Suppressor macrophage (primary cell): Measurements from ENCODE around the gene ARIH1.

Experiments
- DNase-seq, 4 experiments: peaks; one replicate each; pipeline ENCODE4 v3.0.0-alpha.2; 2020 to 2022

ARIH1 gene

DNA sequence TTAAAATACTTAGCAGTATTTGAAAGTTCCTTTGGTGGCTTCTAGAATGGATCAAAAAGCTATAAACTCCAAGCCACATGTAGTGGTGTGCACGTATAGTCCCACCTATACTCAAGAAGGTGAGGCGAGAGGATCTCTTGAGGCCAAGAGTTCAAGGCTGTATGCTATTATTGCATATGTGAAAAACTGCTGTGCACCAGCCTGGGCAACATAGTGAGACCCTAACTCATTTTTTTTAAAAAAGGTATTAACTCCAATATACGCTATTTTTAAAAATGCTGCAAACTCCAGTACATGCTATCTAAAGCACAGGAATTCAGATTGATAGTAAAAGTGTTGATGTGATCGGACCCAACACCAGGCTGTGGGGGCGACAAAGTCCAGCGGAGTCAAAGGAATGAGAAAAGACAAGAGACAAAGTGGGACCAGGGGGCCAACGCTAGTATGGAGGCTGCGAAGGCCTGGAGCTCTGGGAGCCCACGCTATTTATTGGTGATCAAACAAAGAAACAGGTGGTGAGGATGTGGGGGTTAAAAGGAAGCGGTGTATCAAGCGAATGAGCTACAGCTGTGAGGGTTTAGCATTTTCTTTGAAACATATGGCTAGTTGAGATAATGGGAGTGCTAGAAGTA is 66.6 kb downstream of the ARIH1 start:
- DNase-seq, result no peak

DNA sequence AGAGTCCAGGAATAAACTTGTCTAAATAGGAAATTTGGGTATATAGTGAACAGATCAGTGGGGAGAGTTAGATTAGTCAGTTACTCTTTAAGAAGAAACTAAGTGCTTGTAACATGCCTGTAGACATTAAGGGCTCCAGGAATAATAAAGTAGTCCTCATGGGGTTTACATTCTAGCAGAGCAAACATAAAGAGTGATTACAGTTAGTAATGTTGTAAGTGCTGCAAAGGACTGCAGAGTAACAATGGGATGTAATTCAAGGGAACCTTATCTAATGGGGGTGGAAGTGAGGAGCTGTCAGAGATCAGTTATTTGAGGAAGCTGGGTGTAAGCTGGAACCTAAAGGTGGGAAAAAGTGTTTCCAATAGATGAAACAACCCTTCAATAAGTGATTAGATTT is 67.5 kb downstream of the ARIH1 start:
- DNase-seq, result no peak

DNA sequence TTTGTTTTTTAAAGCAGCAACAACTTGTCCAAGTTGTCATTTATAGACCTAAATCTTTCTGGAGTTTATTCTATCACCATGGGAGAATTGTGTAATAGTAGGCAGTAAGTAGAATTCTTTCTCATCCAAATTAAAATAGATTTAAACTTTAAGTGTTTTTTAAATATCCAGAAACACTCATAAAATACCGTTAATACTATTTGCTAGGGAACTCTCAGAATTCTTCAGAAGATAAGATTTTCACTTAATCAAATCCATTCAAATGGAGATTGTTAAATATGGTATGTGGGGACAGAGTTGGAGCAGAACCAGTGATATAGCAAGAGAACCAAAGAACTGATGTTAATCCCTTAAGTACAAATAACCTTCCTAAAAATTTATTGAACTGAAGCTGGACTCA is 71.0 kb downstream of the ARIH1 start:
- no peak for DNase-seq

DNA sequence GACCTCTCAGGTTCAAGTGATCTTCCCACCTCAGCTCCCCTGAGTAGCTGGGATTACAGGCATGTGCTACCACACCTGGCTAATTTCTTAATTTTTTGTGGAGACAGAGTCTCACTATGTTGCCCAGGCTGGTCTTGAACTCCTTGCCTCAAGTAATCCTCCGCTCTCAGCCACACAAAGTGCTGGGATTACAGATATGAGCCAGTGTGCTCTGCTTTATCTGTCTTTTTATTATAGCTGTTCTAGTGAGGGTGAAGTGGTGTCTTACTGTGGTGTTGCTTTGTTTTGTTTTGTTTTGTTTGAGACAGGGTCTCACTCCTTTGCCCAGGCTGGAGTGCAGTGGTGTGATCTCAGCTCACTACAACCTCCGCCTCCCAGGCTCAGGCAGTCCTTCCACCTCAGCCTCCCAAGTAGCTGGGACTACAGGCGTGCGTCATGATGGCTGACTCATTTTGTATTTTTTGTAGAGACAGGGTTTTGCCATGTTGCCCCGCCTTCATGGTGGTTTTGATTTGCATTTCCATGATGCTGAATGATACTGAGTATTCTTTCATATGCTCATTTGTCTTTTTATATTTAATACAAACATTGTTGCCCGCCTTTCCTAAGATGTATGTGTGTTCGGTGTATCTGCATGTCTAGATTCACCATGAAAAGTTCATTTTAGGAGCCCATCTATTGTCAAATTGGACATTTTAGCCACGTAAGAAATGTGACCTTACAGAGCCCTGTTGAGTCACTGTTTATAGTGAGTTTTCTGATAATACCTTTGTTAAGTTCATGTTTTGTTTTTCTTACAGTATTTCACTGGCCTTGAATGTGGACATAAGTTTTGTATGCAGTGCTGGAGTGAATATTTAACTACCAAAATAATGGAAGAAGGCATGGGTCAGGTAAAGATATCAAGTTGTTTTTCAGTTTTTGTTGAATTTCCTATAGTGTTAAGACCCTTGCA is 80.6 kb downstream of the ARIH1 start:
- DNase-seq, result peak in 3 of 4 experiments; percentile 6 to 28 (median 9)

DNA sequence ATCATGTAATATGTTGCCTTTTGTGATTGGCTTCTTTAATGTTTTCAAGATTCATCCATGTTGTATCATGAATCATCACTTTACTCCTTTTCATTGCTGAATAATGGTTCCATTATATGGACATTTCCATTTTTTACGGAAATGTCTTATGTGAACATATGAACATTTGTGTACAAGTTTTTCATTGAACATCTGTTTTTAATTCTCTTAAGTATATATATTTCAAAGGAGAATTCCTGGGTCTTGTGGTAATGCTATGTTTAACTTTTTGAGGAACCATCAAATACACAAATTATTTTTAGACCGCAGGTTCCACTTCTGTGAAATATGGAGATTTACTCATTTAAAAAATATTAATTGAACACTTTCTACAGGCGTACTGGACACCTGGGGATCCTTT is 85.7 kb downstream of the ARIH1 start:
- peak in 2 of 4 experiments; percentile 25 to 27 for DNase-seq

DNA sequence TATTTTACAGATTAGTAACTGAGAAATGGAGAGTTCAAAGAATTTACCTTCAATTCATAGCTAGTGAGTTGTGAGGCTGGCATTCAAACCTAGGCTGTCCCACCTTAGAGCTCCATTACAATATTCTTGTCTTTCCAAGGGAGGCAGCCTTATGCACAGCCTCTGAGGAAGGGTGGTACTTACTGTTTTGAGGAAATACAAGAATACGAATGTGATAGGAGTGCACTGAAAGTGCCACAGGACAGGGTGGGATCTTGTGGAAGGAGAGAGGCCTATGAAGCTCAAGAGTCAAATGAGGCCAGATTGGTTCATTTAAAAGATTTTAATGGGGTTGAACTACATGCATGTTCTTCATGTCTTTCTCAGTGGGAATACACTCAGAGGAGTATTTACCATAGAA is 86.3 kb downstream of the ARIH1 start:
- DNase-seq, result no peak

DNA sequence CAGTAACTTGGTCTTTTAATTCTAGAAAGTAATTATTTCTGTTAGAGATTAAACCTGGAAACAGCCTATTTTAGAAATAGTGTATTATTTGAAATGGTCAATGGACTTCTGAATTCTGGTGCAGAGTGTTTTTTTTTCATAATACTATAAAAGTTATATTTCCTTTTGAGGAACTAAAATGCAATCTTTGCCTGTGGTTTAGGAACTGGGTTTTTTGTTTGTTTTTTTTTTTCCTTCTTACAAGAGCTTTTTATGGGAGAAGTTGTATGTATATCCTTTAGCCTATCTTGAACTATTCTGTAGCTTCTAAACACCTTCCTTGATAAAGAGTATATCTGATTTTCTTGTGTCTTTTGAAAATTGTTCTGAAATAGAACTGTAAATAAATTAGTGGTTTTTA is 88.3 kb downstream of the ARIH1 start:
- peak in 2 of 4 experiments; percentile 51 to 59 for DNase-seq

DNA sequence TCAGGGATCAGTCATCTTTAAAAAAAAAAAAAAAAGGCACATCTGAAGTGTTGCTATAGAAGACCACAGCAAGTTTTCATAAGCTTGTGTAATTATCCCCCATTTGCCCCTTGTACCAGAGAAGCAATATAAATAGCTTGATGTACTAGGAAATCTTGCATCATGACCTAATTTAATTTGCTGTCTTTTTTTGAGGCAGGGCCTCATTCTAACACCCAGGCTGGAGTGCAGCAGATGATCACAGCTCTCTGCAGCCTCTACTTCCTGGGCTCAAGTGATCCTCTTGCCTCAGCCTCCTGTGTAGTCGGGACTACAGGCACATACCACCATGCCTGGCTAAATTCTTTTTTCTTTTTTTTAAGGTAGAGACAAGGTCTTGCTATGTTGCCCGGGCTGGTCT is 88.7 kb downstream of the ARIH1 start:
- DNase-seq, result no peak

DNA sequence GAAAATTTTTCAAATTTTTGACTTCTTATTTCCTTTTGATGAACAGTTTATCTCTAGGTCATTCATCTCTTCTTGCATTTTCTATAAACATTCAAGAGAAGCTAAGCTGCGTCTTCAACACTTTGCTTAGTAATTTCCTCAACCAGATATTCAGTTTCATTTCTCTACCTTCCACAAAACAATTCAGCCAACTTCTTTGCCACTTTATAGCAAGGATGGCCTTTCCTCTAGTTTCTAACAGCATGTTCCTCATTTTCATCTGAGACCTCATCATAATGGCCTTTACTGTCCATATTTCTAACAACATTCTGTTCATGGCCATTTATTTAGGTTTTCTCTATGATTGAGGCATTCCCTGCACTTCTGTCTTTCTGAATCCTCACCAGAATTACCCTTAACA is 90.0 kb downstream of the ARIH1 start:
- DNase-seq, result peak; percentile 11 to 65 (median 35)

DNA sequence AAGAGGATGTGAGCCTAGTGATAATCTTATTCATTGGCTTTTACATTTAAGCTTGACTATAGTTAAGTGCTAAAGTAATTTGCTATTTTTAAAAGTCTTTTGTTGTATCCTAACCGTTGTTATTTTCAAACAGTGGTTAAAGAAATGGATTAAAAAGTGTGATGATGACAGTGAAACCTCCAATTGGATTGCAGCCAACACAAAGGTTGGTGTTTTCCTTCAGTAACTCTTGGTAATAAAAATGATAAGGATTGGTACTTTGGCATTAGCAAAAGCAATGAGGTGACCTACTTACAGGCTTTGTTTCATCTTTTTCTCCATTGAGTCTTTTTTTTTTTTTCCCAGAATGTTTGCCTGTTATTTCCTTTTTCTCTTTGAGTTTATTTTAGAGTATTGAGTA is 92.8 kb downstream of the ARIH1 start:
- DNase-seq, result no peak

DNA sequence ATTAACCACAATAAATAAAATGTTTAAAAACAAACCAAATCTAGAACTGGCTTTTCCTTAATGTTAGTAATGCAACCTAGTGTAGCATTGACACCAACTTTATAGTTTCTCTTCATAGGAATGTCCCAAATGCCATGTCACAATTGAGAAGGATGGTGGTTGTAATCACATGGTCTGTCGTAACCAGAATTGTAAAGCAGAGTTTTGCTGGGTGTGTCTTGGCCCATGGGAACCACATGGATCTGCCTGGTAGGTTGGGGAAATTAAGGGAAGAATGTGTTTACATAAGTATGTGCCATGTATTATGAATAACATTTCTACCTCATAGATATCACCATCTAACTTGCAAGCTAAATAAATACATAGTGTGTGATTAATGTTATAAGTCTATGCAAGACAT is 95.9 kb downstream of the ARIH1 start:
- DNase-seq, result peak in 3 of 4 experiments; percentile 12 to 23 (median 14)

DNA sequence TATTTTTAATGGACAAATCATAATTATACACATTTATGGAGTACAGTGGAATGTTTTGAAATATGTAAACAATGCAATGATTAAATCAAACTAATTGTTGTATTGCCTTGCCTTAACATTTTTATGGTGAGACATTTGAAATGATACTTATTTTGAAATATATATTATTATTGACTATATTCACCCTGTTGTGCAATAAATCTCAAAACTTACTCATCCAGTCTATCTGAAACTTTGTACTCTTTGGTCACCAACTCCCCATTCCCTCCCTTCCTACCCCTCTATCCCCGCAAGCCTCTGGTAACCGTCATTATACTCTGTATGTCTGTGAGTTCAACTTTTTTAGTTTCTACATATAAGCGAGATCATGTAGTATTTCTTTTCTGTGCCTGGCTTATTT is 105.7 kb downstream of the ARIH1 start:
- DNase-seq, result no peak

DNA sequence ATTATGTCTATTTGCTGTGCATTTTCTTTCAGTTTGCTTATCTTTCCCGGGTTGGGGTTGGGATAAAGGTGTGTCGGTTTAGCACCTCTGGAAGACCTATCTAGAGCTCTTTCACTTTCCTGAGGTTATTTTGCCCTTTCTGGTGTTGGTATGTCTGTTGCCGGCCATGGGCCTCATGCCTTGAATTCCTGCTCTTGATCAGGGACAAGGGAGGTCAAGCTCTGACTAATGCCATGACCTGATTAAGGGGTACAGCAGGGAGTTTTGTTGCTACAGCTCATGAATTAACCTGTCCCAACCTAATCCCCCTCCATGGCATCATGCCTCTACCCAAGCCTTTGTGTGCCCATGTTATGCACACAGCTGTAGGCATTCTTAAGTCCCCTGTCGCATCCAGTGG is 109.9 kb downstream of the ARIH1 start:
- no peak for DNase-seq

DNA sequence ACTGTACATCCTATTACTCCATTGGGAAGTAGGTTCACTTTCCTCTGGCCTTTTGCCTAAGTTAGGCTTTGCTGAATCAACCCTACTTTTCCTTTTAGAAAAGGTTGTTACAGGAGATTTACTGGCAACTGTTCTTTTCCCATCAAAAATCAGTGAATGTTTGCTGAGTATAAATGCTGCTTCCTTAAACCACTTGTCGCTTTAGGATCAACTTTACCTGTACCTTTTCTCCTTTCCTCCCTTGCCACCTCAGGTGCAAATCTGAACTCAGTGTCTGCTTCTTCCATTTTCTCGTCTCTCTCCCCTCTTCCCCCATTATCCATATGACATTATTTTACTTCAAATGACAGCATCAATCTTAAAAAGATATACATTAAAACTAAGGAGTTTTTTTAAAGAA is 110.9 kb downstream of the ARIH1 start:
- no peak for DNase-seq

DNA sequence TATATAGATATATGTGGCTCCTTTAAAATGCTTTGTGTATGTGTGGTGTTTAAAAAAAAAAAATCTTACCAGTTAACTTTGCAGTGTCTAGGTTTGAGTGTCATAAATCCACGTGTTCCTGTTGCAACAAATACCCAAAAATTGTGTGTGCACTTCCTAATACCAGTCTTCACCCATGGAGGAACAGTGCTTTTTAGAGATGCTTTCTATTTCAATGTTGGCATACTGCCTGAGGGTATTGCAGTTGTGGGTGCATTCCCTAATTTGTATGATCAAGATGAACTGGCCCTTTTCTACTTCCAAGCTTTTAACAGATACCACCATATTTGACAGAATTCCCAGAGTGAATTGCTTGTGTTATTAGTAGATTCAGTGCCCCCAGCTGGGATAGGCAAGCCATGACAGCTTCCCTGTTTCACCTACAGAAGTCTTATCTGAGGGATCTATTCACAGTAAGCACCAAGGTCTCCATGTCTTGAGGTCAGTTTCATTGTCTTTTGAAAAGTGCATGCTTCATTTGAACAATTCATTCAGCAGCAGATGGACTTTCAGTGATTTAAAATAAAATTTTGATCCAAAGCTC is 111.4 kb downstream of the ARIH1 start:
- DNase-seq, result peak in 3 of 4 experiments; percentile 16 to 23 (median 19)

DNA sequence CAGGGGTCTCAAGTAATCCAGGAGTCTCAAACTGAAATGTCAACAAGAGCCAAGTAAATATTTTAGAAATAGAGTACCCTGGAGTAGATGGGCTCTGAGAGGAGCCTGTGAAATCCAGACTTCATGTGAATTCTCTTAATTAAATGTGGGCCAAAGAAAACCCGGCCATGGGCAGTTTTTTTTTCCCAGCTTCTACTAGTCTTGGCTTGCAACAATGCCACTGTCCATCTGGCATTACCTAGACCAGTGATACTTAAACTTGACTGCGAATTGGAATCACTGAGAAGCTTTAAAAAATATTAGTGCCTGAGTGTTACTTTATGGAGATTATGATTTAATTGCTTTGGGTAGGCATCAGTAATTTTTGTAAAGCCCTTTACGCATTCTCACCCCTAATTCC is 114.0 kb downstream of the ARIH1 start:
- DNase-seq, result no peak

DNA sequence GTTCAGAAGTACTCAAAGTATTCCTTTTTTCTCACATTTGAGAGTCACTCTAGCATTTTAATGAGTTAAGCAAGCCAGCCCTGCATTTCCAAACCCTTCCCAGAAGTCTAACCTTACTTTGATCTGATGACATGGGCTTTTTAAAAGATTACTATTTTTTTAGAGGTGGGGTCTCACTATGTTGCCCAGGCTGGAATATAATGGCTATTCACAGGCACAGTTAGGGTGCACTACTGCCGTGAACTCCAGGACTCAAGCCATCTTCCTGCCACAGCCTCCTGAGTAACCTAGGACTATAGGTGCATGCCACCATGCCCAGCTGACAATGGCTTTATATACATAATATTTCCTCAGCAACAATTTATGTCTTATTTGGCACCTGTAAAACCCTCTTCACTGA is 116.3 kb downstream of the ARIH1 start:
- DNase-seq, result no peak

DNA sequence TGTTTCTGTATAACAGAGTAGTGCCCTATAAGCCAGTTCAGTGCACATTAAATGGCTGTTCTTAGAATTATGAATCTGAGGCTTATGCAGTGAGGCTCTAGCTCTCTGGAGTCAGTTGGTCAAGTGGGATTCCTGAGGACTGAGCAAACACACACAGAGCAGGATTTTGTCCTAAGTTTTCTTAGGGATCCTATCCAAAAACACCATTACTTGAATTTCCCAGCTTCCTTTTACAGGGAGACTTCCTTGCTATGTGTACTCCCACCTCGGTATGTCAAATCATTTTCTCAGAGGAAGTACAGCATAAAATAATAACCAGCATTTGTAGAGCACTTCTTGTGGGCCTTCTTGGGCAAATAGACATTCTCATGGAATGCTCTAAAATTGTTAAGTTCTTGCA is 117.2 kb downstream of the ARIH1 start:
- no peak for DNase-seq

DNA sequence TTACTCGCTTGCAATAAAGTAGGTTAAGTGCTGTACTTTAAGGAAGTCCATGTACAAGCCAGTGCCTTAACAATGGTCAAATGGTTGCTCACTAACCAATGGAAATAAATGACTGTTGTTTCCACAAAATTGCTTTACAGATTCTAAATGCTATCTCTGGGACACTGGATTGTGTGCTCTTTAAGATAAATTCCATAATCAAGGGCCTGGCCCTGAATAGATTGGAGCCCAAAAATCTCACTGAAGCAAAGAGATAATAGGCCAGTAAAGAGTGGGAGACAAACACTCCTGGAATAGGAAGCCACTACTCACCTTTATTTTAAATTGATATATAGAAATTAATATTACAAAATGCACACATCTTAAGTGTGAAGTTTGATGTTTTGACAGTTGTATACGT is 118.0 kb downstream of the ARIH1 start:
- DNase-seq, result no peak

DNA sequence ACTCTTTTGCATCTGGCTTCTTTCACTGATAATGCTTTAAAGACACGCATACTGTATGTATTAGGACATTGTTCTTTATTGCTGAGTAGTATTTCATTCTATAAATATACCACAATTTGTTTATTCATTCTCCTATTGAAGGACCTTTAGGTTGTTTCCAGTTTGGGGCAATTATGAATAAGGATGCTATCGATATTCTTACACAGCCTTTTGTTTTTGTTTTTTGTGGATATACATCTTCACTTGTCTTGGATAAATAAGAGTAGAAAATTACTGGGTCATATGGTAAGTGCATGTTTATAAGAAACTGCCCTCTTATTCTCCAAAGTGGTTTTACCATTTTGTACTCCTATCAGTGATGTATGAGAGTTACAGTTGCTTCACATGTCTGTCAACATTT is 118.5 kb downstream of the ARIH1 start:
- no peak for DNase-seq

DNA sequence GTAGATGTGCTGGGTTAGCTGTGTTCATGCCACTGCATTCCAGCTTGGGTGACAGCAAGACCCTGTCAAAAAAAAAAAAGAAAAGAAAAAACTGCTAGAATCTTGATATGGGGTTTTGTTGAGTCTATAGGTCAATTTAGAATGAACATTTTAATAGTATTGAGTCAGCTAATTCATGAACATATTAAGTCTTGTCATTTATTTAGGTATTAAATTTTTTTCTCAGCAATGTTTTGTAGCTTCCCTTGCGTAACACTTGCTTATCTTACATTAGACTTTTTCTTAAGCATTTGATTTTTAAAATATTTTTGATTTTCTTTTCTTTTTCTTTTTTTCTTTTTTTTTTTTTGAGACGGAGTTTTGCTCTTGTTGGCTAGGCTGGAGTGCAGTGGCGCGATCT is 119.7 kb downstream of the ARIH1 start:
- no peak for DNase-seq

DNA sequence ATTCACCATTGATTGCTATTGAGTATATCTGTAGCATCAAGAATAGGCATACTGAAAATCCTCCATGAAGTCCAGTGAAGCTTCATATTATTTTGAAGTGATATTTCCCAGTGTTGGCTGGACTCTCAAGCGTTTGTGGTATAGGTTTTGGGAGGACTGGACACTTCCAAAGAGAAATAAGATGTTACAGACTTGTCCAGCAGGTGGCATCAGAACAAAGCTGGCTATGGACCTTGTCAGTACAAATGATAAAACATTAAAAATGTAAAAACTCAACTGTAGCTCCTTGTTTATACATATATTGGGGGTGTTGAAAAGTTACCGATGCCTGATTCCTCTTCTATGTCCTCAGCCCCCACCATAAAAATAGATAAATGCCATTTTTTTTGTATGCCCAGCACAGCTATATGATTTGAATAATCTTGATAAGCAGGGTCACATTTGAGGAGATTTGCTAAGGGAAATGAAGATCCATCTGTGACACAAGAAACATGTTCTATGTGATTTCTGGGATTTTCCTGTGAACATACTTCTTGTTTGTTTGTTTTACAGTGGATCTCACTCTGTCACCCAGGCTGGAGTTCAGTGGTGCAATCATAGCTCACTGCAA is 125.8 kb downstream of the ARIH1 start:
- DNase-seq, result peak; percentile 60 to 71 (median 67)

DNA sequence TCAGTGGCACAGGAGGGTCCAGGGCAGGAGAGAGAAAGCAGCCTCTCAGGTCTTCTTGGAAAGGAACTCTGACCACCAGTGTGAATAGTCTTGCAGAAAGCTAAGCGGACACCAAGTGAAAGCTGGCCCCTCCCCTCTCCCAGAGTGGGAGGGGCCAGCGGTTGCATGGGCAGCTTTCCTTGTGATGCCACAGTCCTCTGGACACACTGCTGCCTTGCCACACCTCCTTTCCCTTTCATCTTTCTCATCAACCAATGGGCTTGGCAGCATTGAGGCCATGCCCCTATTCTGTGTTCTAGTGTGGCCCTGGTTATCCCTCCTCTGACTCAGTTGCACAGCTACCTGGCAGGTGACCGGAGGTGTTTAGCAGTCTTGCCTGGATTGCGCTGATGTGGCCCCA is 130.7 kb downstream of the ARIH1 start:
- DNase-seq, result peak in 1 of 4 experiments; percentile 8
